Body of pancreas (tissue), 4 donors: ENCODE data around the gene GAPT.

Source experiments
- CTCF ChIP-seq, 7 experiments: fragments of 450-650 bp in 4 of 7; fragments of 200-600 bp in 3 of 7; sonication (generic) in 3 of 7; IDR thresholded peaks; one replicate each; pipeline ENCODE4 v1.5.1; 2016 to 2019; ENCODE audit warnings: antibody characterized with exemption in 7 of 7
- POLR2A ChIP-seq, 3 donors: fragments of 450-650 bp; IDR thresholded peaks; one replicate each; pipeline ENCODE4 v1.6.1; 2016; ENCODE audit warnings: antibody characterized with exemption in 3 of 3, mild to moderate bottlenecking in 2 of 3

DNA sequence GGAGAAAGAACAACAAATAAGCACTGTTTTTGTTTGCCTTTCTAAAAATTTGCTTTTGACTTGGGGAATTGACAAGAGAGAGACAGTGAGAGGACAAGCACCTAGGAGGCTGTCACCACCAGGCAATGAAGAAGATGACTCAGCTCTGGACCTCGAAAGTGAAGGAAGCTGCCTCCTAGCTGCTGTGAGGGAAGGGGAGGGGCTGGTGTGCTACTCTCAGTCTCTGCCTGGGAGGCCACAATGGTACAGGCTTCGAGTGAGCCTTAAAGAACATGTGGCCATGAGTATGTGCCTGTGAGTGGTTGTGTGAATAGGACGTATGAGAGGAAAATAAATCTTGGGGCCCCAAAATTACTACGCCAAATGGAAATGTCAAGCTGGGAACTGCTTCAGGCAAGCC, 24.3 kb upstream of the GAPT start:
- no peak for TF ChIP-seq CTCF (IDR thresholded peaks at IDR 0.05)
- TF ChIP-seq POLR2A (IDR thresholded peaks at IDR 0.05), result no peak
